ENCODE results near the gene RBMS1.

GRCh38 chr2:160267692-160268091, 225.9 kb downstream of the RBMS1 start:
- TF ChIP-seq POLR2A (IDR thresholded peaks at IDR 0.05; ENCODE audit: low read depth, low read length) (no peak), POLR2AphosphoS5 (IDR thresholded peaks at IDR 0.05; ENCODE audit: low read depth, low read length) (no peak), TAF1 (IDR thresholded peaks at IDR 0.05; ENCODE audit: low read depth, low read length) (no peak)

All from GM12891 (cell line).